Stimulated activated CD8-positive, alpha-beta memory T cell treated with anti-CD3 and anti-CD28 coated beads, Interleukin-4, amount 100 ng/mL, for 48 hours (primary cell): Measurements from ENCODE around the gene MTHFD2L.
"Not testable (repeated sequence)": the region's sequence is repeated elsewhere in the genome, so short reads cannot be mapped to it uniquely, and the experiment has no call there.

Source experiments
- DNase-seq: peaks from one replicate; pipeline ENCODE4 v3.0.0-alpha.2; 2020

The MTHFD2L gene

DNA sequence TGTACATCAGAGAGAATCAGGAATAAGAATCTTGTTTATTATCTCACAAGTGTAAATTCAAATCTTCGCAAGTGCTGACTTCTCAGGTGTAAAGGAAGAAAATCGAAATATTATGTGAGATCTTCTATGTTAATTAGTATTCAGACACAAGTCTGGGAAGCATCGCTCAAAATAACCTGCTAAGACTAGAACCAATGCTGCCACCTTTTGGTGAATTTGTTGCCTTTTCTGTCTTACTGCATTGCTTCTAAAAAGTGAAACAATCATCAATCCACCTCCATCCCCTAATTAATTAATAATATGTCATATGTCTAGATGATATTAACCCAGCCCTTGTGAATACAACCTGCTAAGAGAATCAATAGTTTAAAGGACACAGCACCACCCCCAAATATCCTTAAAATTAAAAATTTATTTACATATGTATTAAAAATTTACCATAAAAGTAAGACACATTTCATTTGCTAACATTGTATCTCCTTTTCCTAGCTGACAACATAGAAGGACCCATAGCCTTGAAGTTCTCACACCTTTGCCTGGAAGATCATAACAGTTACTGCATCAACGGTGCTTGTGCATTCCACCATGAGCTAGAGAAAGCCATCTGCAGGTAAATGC lies 153.9 kb downstream of the MTHFD2L start:
- DNase-seq: no peak

DNA sequence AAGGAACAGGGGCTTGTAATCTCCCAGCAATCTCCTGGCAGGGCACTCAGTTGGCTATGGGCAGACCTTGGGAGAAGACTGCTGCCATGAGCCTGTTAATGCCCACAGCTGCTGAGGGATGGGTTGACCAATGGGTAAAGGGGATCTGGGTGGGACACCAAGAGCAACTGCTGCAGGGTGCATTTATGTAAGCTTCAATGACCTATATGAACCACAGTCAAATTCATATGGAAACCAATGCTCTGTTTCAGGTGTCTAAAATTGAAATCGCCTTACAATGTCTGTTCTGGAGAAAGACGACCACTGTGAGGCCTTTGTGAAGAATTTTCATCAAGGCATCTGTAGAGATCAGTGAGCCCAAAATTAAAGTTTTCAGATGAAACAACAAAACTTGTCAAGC lies 156.4 kb downstream of the MTHFD2L start:
- DNase-seq: no peak

DNA sequence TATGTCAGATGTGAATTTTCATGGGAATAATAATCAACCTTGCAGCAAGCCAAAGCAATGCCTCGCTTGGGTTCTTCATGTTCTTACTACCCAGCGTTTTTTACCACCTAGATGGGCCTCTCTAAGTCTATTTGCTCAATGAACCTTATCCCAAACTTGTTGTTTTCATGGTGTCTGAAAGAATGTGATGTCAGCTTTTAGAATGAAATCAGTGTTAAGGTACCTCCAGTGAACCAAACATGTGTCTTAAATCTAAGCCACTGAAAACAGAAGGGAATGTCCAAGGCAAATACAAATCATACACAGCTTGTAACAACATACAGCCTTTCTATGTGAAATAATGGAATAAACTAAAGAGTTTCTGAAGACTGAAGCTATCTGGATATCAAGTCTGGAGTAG lies 157.0 kb downstream of the MTHFD2L start:
- DNase-seq: no peak

DNA sequence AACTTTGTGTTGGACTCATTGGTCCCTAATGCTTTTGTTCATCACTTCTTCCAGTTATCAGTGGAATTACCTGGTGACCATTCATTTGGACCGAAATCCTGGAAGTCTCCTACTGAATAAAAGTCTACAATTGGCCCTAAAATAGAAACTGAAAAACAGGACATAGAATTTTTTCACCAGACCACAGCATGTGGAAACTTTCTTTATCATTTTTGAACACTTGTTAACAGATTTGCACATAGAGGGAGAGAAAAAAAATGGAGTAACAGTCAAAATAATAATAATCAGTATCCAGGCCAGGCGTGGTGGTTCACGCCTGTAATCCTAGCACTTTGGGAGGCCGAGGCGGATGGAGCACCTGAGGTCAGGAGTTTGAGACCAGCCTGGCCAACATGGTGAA lies 157.5 kb downstream of the MTHFD2L start:
- DNase-seq: no peak

DNA sequence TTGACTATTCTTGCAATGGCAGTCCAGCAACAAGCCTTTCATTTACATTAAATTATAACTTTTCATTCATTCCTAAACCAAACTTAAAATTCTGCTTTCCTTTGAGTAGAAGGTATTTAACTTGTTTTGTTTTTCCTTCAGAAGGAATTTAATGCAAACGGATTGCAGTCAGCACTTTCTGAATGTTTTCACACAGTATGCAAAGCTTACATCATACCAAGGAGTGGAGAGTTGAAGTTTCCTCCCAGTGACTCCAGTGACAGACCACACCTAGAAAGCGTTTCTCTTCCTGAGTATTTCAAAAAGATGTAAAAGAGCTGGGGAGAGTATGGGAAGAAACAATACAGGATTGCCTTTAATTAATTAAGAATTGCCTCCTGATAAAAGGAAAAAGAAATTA lies 158.5 kb downstream of the MTHFD2L start:
- no peak for DNase-seq

DNA sequence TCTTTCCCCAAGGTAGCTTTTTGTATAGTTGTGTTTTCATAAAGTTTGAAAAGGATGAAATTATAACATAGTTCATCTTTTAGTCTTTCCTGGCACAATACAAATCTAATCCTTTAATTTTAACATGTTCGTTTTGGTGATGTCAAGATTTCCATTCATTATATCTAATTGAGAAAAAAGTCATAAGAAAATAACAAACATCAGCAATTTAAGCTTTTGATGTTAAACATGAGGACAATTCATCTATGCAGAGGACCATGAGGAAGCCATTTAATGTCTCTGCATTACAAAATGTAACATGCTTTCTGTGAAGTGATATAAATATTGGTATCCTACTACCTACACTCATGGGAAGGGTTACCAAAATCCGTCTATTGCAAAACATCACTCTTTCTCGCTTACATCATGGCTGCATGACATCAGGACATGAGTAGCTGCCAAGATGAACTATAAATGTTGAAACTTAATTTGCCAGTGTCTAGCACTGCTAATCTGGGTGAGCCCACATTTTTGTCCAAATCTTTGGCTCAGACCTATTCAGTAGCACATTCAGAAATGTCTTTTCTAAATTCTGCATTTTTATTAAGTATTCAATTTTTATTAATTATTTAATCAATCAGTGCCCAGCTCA lies 159.8 kb downstream of the MTHFD2L start:
- DNase-seq: no peak

DNA sequence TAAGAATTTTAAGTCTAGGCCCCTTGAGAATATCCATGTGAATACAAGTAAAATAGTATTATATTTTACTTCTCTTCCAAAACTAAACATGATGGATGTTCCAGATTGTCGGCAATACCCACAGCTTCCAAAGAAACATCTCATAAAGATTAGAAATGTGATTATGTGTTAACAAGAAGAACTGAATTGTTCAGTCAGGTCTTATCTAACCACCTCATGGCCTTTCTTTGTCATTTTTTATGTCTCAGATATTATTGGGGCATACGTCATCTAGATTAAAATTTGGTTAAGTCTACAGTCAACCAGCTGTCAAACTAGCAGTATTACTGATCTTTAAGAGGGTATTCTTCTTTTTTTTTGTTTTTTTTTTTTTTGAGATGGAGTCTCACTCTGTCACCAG lies 160.4 kb downstream of the MTHFD2L start:
- no peak for DNase-seq

DNA sequence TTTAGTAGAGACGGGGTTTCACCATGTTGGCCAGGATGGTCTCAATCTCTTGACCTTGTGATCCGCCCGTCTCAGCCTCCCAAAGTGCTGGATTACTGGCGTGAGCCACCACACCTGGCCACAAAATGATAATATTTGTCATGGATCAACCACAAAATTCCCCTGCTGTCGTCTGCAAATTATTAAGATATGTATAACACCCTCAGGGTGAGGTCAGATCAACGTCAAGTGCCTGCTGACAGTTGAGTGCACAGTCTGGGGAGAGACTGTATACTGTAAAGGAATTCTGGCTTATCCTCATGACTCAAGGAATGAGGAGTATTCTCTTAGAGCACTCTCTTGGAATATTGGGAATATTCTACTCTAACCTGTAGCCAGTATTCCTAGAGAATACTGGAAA lies 161.6 kb downstream of the MTHFD2L start:
- no peak for DNase-seq

DNA sequence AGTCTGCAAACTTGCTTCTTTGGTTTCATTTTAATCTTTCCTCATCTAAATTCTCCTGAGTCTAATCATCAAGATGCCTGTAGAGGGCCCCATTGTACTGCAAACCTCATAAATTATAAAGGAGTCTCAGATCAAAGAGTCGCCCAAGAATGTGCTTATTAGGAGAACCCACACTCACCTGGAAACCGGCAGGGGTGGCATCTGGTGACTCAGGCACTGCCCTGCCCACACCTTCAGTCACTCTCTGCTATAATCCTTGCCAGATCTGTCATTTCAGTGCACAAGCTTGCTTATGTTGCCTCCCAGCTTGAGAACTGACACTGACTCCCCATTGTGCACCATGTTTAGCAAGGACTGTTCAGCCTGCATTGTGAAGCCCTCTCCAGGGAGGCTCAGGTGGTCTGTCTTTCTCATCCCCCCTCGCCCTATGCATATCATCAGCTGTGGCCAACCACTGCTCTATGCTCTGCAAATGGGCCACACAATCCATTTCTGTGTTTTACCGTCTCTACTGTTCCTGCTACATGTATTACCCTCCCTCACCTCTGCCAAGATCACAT lies 162.7 kb downstream of the MTHFD2L start:
- DNase-seq: peak; percentile 27

DNA sequence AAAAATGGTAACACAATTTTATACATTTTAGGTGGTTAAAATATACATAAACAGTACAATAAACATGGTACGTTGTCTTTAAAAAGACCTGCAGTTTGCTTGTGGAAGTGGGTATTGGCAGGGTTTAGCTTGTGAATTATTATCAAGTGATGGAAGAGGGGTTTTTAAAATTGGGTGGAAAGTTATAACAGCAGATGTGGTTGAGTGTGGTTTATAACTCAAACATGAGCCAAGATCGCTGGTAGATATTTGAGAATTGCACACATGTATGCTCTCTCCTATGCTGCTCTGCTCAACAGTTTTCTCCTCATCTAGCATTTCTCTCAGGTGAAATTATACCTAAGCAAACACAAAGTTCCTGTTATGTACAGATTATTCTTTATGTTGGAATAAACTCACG lies 164.4 kb downstream of the MTHFD2L start:
- DNase-seq: no peak

DNA sequence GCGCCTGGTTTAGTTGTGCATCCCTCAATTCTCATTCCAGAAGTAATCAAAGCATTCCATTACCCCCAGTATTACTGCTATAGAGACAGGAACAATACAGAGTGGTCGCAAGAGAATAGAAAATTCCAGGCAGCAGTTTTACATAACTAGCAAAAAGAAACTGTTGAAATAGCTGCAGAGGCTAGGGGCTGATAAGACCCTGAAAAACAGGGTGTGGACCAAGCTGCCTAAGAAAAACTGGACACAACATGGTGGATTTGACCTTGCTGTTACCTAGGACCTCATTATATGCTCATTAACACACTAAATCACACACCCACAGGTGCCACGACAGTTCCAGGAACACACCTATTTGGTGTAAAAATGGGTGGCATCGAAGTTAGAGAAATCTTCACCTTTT lies 165.7 kb downstream of the MTHFD2L start:
- DNase-seq: no peak

DNA sequence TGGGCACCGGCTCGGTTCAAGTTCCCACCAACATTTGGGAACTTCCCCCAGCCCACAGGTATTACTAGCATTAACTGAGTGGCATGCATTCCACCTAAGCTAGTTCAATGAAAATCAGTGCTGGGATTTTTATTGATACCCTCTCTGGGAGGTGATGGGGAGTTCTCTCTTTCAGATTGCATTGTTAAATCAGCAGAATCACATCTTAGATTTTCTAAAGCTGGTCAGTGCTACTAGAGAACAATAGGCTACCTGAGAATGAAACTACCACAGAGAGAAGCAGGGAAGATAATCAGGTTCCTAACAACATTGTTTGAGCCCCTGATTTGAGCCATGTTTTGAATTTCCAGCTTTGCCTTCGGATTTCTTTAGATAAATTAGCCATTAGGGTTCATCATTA lies 166.3 kb downstream of the MTHFD2L start:
- no peak for DNase-seq

DNA sequence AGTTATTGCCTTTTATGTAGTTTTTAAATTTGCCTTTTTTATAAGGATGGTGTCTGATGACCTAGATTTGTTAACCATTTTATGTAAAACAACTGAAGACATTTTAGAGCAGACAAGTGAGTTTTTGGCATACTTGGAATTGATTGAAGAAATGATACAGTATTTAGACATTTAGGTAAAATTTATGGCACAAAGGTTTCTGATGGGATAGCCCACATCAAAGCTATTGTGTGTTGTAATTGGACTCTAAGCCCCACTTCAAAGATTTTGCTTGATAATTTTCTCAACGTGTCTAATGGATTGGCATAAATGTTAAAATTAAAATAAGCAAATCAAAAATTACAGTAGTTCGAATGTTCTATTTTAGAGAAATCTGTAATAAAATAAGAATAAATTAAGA lies 168.0 kb downstream of the MTHFD2L start:
- DNase-seq: no peak

DNA sequence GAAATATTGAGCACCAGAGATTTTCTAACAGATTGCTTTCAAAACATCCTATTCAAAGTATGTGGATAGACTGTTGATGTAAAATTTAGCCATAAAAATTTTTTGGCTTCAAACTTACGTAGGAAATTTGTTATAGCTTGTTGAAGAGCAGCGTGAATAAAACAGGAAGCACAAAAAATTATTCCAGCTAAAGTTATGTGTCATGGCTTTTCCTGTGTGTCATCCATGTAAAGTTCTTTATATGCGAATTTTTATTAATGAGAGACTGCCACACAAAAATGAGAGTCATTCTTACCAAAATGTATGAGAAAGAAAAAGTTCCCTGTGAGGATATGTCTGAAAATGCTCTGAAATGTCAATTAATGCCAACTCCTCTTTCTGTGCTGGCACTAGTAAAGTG lies 169.8 kb downstream of the MTHFD2L start:
- DNase-seq: no peak

DNA sequence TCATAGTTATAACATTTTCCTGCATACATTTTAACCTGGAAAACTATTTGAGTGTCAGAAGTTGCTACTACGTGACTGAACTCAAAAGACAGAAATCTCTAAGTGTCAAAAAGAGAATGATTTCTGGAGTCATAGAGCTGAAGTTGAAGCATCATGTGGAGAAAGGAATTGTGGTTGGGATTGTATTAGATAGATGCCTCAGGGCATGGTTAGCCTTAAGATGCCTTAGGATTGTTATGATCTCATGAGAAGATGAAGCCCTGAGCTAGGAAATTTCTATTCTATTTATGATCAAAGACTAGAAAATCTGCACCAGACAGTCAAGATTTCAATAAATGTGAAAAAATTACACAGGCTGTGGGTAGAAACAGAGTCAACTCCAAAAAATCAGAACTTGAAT lies 170.6 kb downstream of the MTHFD2L start:
- no peak for DNase-seq

DNA sequence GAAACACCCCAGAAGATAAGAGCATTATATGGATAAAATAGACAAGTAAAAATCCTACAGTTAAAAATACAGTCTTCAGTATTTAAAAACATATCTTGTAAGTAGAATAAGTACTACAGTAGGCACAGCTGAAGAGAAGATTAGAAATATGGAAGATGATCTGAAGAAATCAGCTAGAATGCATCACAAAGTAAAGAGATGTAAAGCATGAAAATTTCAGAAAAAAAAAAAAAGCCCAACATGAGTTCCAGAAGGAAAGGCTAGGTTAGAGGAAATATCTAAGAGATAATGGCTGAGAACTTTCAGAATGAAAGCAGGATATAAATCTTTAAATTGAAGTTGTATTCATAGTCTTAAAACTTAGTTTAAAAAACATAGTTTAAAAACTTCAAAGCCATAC lies 171.4 kb downstream of the MTHFD2L start:
- no peak for DNase-seq

DNA sequence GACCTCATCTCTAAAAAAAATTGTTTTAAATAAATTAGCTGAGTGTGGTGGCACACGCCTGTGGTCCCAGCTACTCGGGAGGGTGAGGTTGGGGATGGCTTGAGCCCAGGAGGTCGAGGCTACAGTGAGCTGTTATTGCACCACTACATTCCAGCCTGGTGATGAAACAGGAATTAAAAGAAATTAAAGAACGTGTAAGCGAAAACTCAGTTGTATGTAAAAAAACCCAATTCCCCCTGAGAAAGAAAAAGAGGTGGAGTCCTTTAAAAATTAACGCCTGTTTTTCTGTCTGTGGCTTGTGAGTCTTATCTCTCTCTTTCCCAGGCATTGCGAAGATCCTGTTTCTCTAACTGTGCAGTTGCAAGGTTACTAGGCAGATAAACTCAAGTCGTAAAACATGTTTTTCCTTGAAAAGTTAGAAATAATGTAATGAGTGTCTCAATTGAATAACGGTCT lies 172.4 kb downstream of the MTHFD2L start:
- no peak for DNase-seq

DNA sequence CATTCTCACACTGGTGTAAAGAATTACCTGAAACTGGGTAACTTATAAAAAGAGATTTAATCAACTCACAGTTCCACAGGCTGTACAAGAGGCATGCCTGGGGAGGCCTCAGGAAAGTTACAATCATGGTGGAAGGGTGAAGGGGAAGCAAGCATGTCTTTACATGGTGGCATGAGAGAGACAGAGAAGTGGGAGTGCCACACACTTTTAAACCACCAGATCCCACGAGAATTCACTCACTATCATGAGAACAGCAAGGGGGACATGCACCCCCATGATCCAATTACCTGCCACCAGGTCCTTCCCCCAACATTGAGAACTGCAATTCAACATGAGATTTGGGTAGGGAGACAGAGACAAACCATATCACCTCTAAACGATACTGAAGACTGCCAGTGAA lies 173.3 kb downstream of the MTHFD2L start:
- no peak for DNase-seq

DNA sequence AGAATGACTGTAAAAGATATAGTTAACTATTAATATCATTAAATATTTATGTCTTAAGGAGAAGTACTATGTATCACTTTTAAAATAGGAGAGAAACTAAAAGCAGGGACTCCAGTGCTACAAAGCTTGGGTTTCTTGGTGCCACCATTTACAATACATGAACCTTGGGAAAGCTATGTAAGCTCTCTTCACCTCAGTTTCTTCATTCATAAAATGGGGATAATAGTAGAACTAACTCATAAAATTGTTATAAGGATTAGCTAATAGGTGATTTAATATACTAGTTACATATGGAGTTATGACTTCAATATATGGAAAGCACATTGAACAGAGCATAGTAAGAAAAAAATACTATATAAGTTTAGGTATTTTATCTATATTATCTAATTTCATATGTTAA lies 174.0 kb downstream of the MTHFD2L start:
- DNase-seq: no peak

DNA sequence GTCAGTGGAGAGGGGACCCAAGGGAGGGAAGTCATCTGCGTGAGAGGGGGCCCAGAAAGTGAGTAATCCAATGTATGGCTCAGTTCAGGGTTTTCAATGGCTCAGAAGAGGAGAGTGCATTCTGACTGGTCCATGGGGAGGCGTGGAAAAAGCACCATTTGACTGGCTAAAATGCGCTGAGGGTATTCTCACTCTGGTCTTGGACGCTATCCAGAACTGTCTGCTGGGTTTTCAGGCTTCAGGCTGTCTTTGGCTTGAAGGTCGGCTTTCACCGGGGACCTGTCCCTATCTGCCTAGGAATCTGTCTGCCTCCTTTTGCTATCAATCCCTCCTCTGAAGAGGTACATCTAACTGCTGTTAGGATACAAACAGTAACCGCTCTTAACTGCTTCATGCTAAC lies 176.7 kb downstream of the MTHFD2L start:
- DNase-seq: no peak

DNA sequence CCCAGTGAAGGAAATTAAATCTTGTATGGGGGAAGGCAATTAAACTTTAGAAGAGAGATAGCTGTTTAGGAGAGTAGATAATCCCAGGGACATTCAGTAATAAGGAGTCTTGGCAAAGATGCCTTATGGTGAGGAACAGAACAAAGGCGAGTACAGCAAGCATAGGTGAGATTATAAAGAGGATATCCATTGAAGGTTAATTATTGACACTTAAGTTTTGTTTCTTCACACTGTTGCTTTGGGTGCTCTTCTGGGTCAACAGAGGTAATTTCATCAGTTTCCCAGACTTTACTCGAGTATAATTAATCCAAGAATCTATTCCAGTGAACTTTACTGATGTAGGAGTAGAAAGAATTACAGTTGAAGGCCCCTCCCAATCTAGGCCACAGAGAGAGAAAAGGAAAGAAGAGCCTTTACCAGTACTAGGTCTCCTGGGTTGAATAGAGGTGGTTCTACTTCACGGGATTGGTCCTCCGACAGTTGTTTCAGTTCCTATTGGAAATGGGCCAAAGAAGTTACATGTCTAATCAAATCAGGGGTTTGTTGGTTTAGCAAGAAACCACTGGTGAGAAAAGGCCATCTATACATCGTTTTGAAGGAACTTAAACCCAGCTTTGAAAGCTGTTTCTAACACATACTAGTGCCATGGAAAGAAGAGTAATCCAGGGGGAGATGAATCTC lies 177.6 kb downstream of the MTHFD2L start:
- no peak for DNase-seq

DNA sequence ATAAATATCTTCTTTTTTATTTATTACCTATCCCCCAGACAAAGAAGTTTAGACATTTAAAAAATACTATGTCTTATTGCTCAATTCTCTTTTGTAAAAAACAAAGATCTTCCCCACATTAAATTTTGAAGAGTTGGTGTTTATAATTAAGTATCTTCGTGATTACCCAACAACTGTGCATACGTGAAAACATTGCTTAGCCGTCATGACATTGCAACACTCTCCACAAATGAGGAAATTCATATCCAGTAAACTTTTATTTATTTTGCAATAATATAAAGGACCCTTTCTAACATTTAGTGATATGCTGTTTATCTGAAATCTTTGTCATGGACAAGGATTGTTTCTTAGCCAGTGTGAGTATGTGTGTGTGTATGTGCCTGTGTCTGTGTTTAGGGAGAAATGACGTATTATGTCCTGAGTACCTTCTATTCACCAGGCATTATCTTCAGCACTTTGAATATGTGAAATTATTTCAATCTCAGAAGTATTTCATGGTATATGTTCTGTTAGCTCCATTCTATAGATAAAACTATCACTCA lies 180.9 kb downstream of the MTHFD2L start:
- no peak for DNase-seq

DNA sequence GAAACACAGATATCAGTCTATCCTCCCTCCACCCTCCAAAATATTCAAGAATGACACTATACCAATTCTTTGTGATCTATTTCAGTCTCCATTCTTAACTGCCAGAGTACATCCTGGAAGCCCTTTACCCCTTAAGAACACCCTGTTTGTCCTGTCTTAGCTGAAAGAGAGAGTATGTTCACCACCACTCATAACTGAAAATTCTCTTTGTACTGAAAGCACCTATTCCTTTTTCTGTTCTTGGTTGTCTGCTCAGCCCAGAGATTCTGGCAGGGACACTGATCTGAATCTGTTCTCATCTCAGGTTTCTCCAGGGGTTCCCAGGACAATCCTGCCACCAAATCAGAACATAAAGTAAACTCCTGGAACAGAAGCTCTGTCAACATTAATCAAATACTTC lies 181.6 kb downstream of the MTHFD2L start:
- DNase-seq: no peak

DNA sequence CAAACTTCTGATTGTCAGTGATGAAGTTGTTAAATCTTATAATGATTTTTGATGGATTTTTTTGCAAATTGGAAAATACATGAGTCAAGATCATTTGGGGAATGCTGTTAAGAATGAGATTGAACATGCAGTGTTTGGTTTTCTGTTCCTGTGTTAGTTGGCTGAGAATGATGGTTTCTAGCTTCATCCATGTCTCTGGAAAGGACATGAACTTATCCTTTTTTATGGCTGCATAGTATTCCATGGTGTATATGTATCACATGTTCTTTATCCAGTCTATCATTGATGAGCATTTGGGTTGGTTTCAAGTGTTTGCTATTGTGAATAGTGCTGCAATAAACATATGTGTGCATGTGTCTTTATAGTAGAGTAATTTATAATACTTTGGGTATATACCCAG lies 182.5 kb downstream of the MTHFD2L start:
- not testable (repeated sequence) for DNase-seq
